Measurements from ENCODE around the gene SNCB.

Gene SNCB

DNA sequence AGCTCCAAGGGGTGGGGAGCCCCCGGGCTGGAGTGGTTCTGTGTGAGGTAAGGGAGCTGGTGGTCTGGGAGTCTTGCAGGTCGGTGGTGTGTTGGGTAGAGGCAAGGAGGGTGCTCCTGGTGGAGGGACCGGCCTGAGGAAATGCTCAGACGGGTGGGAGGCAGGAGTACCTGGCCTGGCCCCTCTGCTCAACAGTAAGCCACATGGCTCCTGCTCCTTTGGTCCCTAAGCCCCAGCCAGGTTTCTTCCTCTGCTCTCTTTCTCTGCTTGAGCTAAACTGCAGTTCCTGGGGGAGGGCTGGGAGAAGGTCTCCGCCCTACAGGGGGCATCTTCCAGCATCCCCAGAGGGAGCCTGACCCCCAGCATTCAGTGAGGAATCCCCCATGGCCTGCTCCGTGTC is 34.1 kb upstream of the SNCB start:
- H3K27ac ChIP-seq, result no peak overlapping the region
- TF ChIP-seq CTCF (IDR thresholded peaks at IDR 0.05) (no peak), ZFX (IDR thresholded peaks at IDR 0.05; ENCODE audit: borderline replicate concordance) (no peak)

DNA sequence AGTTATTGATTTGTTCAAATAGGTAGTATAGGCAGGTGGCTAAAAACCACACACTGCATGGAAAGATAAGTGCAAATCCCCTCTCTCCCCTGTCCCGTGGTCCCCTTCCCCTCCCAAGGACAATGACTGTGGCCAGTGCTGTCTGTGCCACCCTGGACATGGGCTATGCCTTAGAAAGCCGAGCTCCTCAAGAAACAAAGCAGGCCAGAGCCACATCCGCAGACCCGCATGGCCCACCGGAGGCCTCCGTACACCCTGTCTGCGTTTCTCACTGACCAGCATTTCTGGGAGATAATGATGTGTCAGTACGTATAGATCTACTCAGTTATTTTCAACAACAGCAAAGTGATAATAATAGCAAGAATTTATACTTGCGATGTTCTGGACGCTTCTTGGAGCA is 33.2 kb upstream of the SNCB start:
- no peak for TF ChIP-seq CTCF (IDR thresholded peaks at IDR 0.05)
- no peak for TF ChIP-seq ZFX (IDR thresholded peaks at IDR 0.05; ENCODE audit: borderline replicate concordance)
- no peak overlapping the region for H3K27ac ChIP-seq

DNA sequence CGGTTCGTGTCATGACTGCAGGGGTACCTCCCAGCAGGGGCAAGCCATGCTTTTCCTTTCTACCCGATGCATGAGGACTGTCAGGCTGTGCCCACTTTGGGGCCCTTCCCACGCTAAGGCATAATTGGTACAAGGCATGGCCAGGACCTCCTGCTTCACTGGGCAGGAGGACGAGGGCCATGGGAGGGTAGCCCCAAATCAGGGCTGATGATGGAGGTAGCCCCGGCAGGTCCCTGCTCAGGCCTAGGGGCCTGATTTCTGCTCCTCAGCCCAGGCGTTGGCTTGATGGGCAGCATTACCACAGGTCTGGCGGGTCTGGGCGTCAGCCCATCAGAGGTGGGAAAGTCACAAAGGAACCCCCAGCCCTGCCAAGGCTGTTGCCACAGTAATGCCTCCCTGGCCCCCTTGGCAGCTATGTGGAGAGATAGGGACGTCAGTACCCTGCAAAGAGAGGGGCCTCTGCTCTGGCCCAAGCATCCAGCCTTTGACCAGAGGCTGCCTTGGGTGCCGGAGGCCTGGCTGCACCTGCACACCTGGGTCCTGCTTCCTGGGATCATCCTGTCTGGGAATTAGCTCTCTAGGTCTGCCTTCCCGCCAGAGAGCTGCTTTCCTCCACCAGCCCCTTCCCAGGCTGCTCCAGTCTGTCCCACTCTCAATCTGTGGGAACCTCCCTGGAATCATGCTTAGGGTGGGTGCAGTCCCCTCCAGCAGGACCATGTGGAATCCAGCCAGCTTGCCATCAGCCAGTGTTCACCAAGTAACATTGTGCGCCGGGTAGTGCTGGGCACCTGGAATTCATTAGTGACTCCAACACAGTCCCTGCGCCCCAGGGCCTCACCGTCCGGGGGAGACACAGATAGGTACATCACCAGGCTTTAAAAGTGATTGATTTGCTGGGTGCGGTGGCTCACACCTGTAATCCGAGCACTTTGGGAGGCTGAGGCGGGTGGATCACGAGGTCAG is 32.3 kb upstream of the SNCB start:
- H3K27ac ChIP-seq, result no peak overlapping the region
- TF ChIP-seq CTCF (IDR thresholded peaks at IDR 0.05), result no peak
- TF ChIP-seq ZFX (IDR thresholded peaks at IDR 0.05; ENCODE audit: borderline replicate concordance), result no peak

DNA sequence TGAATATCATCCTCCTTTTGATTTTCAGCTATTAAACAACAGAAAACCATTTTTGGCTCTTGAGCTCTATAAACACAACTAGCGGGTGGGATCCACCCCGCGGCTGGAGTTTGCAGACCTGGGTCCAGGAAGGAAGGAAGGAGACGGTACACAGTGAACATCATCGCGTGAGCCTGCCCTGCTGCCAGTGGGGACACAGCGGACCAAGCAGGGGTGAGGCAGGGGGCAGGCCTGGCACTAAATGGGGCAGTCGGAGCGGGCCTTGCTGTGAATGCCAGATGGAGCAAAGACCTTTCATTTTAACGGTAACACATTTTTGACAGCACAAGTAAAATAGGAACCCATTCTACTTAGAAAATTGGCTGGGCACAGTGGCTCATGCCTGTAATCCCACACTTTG is 31.3 kb upstream of the SNCB start:
- no peak overlapping the region for H3K27ac ChIP-seq
- no peak for TF ChIP-seq ZFX (IDR thresholded peaks at IDR 0.05; ENCODE audit: borderline replicate concordance)
- no peak for TF ChIP-seq CTCF (IDR thresholded peaks at IDR 0.05)

GRCh38 chr5:176660860-176661641 is 30.7 kb upstream of the SNCB start:
- no peak overlapping the region for H3K27ac ChIP-seq
- TF ChIP-seq CTCF (IDR thresholded peaks at IDR 0.05), result peak; percentile 96
- no peak for TF ChIP-seq ZFX (IDR thresholded peaks at IDR 0.05; ENCODE audit: borderline replicate concordance)

- no peak overlapping the region for H3K27ac ChIP-seq
- TF ChIP-seq CTCF (IDR thresholded peaks at IDR 0.05) (no peak), ZFX (IDR thresholded peaks at IDR 0.05; ENCODE audit: borderline replicate concordance) (no peak)
Observed at GRCh38 chr5:176660530-176660859, 30.2 kb upstream of the SNCB start.

Data from 22Rv1 (cell line).